ENCODE results near the gene IPO5. TPM values are rescaled to one million over a fixed set of nuclear protein-coding genes. Genes with fewer than 3 reads are reported as not detected.

The IPO5 gene
- total RNA-seq, 1 experiment from 2014 or later: 247 TPM

GRCh38 chr13:98018293-98018692, 64.8 kb downstream of the IPO5 start:
- no peak overlapping the region for H3K27ac Mint-ChIP-seq (ENCODE audit: unreplicated experiment)
- Histone ChIP-seq H3K36me3 (ENCODE audit: control insufficient read depth, insufficient read depth, low read length) (peaks cover 5% of the 10 kb centered on the region), H3K9me3 (no peaks in the 10 kb centered on the region), H3K4me1 (no peaks in the 10 kb centered on the region), H3K4me3 (ENCODE audit: low read depth, low read length) (no peak overlapping the region), H3K27me3 (replicated peaks; ENCODE audit: control insufficient read depth, insufficient read depth, low read length) (no peaks in the 10 kb centered on the region)
- ChIA-PET CTCF (no interaction called here), POLR2A (no interaction called here)
- H3K4me3 Mint-ChIP-seq (ENCODE audit: unreplicated experiment): no peak overlapping the region
- no peaks in the 10 kb centered on the region for H3K27me3 Mint-ChIP-seq (ENCODE audit: insufficient read depth, unreplicated experiment)
- no peak for TF ChIP-seq CTCF (IDR thresholded peaks at IDR 0.05; ENCODE audit: insufficient read depth in 1 of 2, low read depth in 1 of 2, low read length in 1 of 2, severe bottlenecking in 1 of 2, unreplicated experiment in 1 of 2)
- peaks cover 91% of the 10 kb centered on the region for H3K36me3 Mint-ChIP-seq (ENCODE audit: insufficient read depth, unreplicated experiment)
- no peak for DNase-seq
- H3K9me3 Mint-ChIP-seq (ENCODE audit: unreplicated experiment): no peaks in the 10 kb centered on the region
- no peaks in the 10 kb centered on the region for H3K4me1 Mint-ChIP-seq (ENCODE audit: low read depth, unreplicated experiment)
- intact Hi-C loops (cut with micrococcal nuclease; ENCODE audit: unreplicated experiment): loop anchor here (5.0 kb wide), 1 partner anchor 161 kb away; no protein-coding TSS in a partner anchor
- no TSS peak for BruUV-seq (replicated peaks)

- no peak overlapping the region for H3K4me3 ChIP-seq (ENCODE audit: low read depth, low read length)
- Mint-ChIP-seq H3K4me3 (ENCODE audit: unreplicated experiment) (no peak overlapping the region), H3K4me1 (ENCODE audit: low read depth, unreplicated experiment) (no peaks in the 10 kb centered on the region), H3K36me3 (ENCODE audit: insufficient read depth, unreplicated experiment) (peaks cover 92% of the 10 kb centered on the region), H3K27me3 (ENCODE audit: insufficient read depth, unreplicated experiment) (no peaks in the 10 kb centered on the region), H3K27ac (ENCODE audit: unreplicated experiment) (no peak overlapping the region), H3K9me3 (ENCODE audit: unreplicated experiment) (no peaks in the 10 kb centered on the region)
- TF ChIP-seq CTCF (IDR thresholded peaks at IDR 0.05; ENCODE audit: insufficient read depth in 1 of 2, low read depth in 1 of 2, low read length in 1 of 2, severe bottlenecking in 1 of 2, unreplicated experiment in 1 of 2): no peak
- H3K27me3 ChIP-seq (replicated peaks; ENCODE audit: control insufficient read depth, insufficient read depth, low read length): no peaks in the 10 kb centered on the region
- BruUV-seq (replicated peaks): no TSS peak
- no peaks in the 10 kb centered on the region for H3K9me3 ChIP-seq
- intact Hi-C loops (cut with micrococcal nuclease; ENCODE audit: unreplicated experiment): loop anchor here (5.0 kb wide), 1 partner anchor 162 kb away; no protein-coding TSS in a partner anchor
- DNase-seq: no peak
- POLR2A ChIA-PET: no interaction called here
- H3K36me3 ChIP-seq (ENCODE audit: control insufficient read depth, insufficient read depth, low read length): peaks cover 5% of the 10 kb centered on the region
- CTCF ChIA-PET: no interaction called here
- no peaks in the 10 kb centered on the region for H3K4me1 ChIP-seq
Observed at GRCh38 chr13:98019186-98019585, 65.7 kb downstream of the IPO5 start.

GRCh38 chr13:98020271-98020670, 66.8 kb downstream of the IPO5 start:
- no peak for DNase-seq
- Histone ChIP-seq H3K4me1 (no peaks in the 10 kb centered on the region), H3K36me3 (ENCODE audit: control insufficient read depth, insufficient read depth, low read length) (peaks cover 5% of the 10 kb centered on the region), H3K4me3 (ENCODE audit: low read depth, low read length) (no peak overlapping the region), H3K9me3 (no peaks in the 10 kb centered on the region), H3K27me3 (replicated peaks; ENCODE audit: control insufficient read depth, insufficient read depth, low read length) (no peaks in the 10 kb centered on the region)
- ChIA-PET CTCF (no interaction called here), POLR2A (no interaction called here)
- intact Hi-C loops (cut with micrococcal nuclease; ENCODE audit: unreplicated experiment): loop anchor here (10.0 kb wide), 1 partner anchor 395 kb away; no protein-coding TSS in a partner anchor
- H3K27ac Mint-ChIP-seq (ENCODE audit: unreplicated experiment): no peak overlapping the region
- H3K27me3 Mint-ChIP-seq (ENCODE audit: insufficient read depth, unreplicated experiment): no peaks in the 10 kb centered on the region
- BruUV-seq (replicated peaks): no TSS peak
- no peaks in the 10 kb centered on the region for H3K4me1 Mint-ChIP-seq (ENCODE audit: low read depth, unreplicated experiment)
- no peaks in the 10 kb centered on the region for H3K9me3 Mint-ChIP-seq (ENCODE audit: unreplicated experiment)
- TF ChIP-seq CTCF (IDR thresholded peaks at IDR 0.05; ENCODE audit: insufficient read depth in 1 of 2, low read depth in 1 of 2, low read length in 1 of 2, severe bottlenecking in 1 of 2, unreplicated experiment in 1 of 2): no peak
- no peak overlapping the region for H3K4me3 Mint-ChIP-seq (ENCODE audit: unreplicated experiment)
- H3K36me3 Mint-ChIP-seq (ENCODE audit: insufficient read depth, unreplicated experiment): peaks cover 85% of the 10 kb centered on the region

Data from Caco-2 (cell line).